Stimulated activated naive CD4-positive, alpha-beta T cell treated with Interleukin-2 at 50 U/mL for 16 hours (primary cell): ENCODE data around the gene SCAF1.
A peak's percentile ranks its signal among the peaks of the same experiment; 100 is the strongest.
"Not testable (repeated sequence)": the region's sequence is repeated elsewhere in the genome, so short reads cannot be mapped to it uniquely, and the experiment has no call there.

Source experiments
- DNase-seq: peaks from one replicate; lab custom pipeline; 2025; lab: John Stamatoyannopoulos, UW

SCAF1 gene

DNA sequence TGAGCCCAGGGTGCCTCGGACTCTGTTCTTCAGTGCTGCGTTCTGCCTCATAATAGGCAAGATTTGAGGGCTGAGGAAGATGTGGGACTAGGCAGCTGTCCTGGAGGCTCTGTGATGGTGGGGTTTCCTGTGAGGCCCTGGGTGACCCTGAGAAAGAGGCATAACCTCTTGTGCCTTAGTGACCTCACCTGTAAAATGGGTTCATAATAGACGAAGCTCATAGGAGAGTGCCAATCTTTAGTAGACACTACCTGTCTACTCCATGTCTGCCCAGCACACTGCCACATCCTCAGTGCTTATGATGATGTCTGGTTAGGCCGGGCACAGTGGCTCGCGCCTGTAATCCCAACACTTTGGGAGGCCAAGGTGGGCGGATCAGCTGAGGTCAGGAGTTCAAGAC lies 25.5 kb upstream of the SCAF1 start:
- no peak for DNase-seq

DNA sequence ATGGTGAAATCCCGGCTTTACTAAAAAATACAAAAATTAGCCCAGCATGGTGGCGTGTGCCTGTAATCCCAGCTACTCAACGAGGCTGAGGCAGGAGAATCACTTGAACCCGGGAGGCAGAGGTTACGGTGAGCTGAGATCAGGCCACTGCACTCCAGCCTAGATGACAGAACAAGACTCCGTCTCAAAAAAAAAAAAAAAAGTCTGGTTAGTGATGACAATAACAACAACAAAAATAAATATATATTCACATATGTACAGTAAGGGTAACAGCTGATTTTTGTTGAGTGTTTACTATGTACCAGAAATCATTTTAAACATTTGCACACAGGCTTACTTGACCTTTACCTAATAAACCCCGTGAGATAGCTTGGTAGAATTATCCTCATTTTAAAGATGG lies 25.1 kb upstream of the SCAF1 start:
- no peak for DNase-seq

GRCh38 chr19:49617860-49618259 lies 24.1 kb upstream of the SCAF1 start:
- not testable (repeated sequence) for DNase-seq

GRCh38 chr19:49624967-49625910 lies 16.8 kb upstream of the SCAF1 start:
- no peak for DNase-seq

GRCh38 chr19:49626226-49626625 lies 15.8 kb upstream of the SCAF1 start:
- DNase-seq, result no peak

DNA sequence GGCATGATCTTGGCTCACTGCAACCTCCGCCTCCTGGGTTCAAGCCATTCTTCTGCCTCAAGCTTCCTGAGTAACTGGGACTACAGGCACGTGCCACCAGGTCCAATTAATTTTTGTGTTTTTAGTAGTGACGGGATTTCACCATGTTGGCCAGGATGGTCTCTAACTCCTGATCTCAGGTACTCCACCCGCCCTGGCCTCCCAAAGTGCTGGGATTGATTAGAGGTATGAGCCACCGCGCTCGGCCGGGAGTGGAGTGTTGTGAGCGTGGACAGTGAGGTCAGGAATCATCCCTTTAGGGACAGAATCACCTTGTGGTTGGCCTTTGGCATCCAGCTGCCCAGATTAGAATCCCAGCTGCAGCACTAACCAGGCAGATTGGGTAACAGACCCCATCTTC lies 12.3 kb upstream of the SCAF1 start:
- no peak for DNase-seq

DNA sequence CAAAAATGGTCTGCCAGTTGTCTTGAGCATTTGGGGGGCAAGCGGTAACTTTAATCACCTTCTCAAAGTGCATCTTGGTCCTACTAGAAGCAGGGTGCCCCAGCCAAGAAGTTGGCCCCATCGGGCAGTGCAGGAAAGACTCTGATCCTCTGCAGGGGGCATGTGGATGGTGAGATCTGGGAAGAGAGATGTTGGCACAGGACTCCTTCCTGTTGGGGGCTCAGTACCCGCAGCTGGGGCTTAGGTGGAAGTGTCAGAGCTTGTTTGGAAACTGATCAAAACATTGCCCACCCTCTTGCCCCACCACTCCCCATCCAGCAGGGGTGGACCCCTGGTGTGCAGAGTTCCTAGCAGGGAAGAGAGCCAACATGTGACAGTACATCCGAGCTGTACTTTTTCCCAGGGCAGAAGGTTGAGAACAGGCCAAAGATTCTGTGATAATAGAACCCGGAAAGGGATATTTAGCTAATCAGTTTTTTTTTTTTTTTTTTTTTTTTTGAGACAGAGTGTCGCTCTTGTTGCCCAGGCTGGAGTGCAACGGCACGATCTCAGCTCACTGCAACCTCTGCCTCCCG lies 10.9 kb upstream of the SCAF1 start:
- no peak for DNase-seq

DNA sequence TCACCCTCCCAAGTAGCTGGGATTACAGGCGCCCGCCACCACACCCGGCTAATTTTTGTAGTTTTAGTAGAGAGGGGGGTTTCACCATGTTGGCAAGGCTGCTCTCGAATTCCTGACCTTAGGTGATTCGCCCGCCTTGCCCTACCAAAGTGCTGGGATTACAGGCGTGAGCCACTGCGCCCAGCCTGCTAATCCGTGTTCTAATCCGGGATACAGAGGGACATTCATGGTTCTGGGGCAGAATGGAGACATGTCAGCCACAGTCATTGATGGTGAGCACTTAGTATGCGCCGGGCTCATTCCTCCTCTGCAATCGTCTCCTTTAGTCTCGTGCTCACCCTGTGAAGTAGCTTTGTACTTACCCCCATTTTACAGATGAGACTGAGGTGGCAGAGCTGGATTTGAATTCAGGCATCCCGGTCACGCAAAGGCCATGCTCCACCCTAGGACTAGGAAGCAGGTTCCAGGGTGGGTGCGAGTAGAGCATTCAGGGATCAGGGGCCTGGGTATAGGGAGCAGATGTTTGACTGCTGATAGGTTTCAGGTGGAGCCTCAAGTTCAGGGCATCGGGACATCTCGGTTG lies 10.3 kb upstream of the SCAF1 start:
- no peak for DNase-seq

- DNase-seq, result no peak
These were observed 9.4 kb upstream of the SCAF1 start for GRCh38 chr19:49632576-49632975.

- not testable (repeated sequence) for DNase-seq
These were observed 8.7 kb upstream of the SCAF1 start for GRCh38 chr19:49633273-49633672.

DNA sequence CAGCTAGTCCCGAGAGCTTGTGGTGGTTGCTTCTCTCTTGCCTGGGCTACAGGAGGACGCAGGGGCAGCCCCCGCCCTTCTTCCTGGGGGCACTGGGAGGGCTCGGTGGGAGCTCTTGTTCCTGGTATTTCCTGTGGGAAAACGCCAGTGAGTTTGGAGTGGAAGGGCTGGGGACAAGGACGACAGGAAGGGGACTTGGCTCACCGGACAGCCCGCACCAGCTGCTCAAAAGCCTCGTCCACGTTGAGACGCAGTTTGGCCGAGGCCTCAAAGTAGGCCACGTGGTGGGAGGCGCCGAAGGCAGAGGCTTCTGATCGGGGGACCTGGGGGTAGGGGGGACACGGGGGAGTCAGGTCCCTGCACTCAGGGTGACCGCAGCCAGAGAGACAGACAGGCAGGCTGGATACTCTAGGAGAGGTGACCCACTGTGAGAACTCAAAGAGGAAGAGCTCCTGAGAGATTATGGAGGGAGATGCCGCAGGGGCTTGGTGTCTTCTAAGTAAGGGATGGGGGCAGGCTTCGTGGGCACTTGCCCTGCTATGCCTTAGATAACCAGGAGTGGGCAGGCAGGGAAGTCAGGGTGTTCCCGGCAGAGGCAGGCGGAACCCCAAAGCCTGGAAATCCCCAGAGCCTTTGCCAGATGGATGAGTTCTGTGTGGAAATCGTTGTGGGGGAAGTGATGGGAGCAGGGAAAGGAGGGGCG lies 6.3 kb upstream of the SCAF1 start:
- no peak for DNase-seq

DNA sequence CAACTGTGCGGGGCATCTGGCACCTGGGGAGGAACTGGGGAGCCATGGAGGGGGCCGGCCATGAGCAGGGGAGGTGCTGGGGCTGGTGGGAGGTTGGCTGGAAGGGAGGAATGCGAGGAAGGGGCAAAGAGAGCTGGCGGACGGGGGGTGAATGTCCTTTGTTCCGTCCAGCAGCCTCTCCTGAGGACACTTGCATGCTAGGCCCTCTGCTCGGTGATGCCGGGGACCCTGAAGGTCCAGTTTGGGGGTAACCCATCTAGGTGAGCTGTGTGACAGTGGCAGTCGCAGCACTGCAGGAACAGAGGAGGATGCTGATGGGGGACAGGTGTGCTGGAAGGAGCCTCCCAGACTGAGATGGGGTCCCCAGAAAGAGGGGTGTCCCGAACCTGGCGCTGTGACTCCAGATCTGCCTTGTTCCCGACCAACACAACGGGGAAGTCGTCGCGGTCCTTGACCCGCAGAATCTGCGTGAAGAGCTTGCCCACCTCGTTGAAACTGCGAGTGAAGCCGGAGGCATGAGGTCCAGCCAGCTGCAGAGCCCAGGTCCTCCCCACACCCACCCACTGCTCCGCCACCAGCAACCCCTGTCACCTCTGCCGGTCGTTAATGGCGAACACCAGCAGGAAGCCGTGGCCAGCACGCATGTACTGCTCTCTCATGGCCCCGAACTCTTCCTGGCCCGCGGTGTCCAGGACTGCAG lies 5.6 kb upstream of the SCAF1 start:
- DNase-seq, result no peak

GRCh38 chr19:49637821-49638738 lies 3.9 kb upstream of the SCAF1 start:
- no peak for DNase-seq

GRCh38 chr19:49639401-49640112 lies 2.5 kb upstream of the SCAF1 start:
- DNase-seq, result no peak

DNA sequence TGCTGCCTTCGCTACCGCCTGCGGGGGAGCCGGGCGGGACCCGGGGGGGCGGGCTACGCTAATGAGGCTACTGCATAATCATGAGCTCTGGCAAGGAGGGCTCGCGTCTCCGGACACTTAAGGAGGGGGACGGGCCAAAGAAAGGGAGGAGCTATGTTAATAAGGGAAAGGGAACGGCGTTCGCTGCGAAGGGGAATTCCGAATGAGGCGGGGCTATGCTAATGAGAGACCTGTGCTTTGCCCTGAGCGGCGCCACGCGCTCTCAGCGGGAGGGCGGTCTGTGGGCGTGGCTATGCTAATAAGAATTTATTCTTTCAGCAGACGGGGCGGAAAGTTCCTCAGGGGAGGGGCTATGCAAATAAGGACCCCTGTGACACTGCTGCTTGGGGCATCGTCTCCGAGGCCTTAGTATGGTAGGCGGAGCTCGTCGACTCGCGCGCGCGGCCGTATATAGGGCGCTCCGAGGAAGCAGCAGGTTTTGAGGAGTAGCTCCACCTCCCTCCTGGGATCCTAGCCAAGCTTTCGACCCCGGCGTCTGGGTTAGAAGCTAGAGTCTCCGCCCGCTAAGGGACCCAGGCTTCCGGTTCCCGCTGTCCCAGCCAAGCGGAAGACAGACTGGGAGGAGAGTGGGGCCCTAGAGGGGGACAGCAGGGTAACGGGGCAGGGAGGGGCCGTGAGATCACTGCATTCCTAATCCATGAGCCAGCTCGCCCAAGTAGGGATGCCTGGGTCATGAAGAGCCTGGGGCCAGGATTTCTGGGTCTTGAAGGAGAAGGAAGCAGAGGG lies 1.7 kb upstream of the SCAF1 start, which contains the start of gene RRAS:
RRAS (minus strand) TSS at position 31 of the 786 bp plus-strand sequence. CDS start 45 bp downstream, outside the sequence.
- DNase-seq, result peak; percentile 100

GRCh38 chr19:49642492-49643035 lies 555 bp downstream of the SCAF1 start:
- DNase-seq, result no peak

DNA sequence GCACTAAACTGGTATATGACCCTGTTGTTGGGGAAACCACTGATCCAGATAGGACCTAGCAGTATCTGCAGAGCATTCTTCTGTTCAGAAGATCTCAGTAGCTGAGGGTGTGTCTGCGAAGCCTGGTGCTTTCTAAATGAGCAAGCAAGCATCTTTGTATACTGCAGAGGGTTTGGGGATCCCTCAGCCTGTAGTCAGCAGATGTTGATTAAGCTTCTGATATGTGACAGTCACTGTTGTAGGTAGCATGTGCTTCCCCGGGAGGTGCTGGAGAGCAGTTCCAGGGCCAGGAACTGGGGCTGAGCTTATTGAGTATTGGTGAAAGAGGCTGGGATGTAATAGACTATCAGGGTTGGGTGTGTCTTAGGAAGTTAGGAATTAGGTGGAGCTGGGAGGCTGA lies 1.5 kb downstream of the SCAF1 start:
- peak; percentile 16 for DNase-seq

- no peak for DNase-seq
These were observed 3.6 kb downstream of the SCAF1 start for GRCh38 chr19:49645592-49645991.

GRCh38 chr19:49645995-49646394 lies 4.0 kb downstream of the SCAF1 start:
- DNase-seq, result no peak
